Measurements from ENCODE around the gene ELOVL1.
A peak's percentile ranks its signal among the peaks of the same experiment; 100 is the strongest.
"Not testable (repeated sequence)": the region's sequence is repeated elsewhere in the genome, so short reads cannot be mapped to it uniquely, and the experiment has no call there.

The ELOVL1 gene

GRCh38 chr1:43379476-43379875 lies 11.7 kb upstream of the ELOVL1 start:
- DNase-seq = no peak

GRCh38 chr1:43377831-43378230 lies 10.0 kb upstream of the ELOVL1 start:
- no peak for DNase-seq

DNA sequence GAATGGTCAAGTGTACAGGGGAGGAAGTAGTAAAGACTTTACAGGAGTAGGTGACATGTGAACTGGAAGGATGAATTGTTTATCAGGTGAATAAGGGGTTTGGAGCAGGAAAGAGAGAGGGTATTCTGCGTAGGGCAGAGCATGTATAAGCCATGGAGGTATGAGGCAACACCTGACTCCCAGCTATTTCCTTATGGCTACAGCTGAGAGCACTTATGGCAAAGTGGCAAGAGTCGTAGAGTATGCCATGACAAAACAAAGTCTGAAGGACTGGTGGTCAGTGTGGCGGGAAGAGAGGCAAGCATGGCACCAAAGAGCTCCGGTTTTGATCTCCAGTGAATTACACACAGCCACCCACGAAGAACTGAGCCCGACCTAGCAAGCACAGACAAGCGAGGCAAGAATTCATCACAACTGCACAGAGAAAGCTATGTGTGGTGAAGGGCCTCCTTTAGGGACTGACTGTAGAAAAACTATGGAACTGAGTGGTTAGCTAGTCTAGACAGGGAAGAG lies 9.0 kb upstream of the ELOVL1 start:
- DNase-seq = no peak

DNA sequence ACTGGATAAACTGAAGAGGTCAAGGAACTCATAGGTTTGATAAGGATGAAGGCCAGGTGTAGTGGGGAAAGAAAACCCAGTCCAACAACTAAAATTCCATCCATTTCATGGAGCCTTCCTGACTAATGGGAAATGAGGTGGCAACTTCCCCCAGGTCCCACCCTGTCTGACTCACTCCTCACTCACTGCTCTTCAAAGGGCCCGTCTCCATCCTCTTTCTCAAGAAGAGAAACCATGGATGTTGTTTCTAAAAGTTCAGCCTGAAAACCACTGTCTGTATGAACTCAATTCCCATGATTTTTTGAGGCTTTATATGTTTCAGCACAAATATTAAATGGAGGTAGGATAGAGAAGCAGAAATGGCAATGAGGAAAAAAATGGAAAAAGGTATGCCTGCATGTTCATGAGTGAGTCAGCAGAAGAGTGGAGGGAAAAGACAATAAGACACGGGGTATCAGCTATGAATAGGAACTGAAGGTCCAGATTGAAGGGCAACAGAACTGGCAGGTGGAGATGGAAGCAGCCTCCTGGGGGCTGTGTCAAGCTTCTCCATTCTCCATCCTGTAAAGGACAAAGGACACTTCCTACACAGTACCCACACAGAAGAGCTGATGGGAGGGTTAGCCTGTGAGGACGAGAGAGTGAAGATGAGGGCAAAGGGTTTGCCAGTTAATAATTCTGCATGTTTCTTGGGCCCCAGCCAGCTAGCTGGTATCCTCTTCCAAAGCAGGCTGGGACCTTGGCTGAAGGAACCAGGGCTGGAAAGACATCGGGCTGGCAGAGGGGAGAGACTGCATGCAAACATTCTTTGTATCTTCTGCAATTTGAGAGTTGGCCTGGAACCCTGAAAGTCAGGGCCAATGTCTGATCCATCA lies 5.5 kb upstream of the ELOVL1 start:
- DNase-seq = no peak

DNA sequence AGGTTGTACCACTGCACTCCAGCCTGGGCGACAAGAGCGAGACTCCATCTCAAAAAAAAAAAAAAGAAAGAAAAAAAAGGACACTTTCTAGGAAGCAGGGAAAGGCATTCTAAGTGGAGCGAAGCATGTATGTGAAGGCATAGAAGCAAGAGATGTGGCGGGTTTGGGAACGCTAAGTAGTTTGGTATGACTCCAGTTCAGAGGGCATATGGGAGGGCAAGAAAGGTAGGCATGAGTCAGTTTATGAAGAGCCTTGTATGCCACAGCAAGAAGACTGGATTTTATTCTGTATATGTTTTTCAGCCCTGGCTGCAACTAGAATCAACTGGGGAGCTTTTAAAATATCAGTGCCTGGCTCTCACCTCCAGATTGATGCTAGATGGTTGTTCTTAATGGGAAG lies 4.4 kb upstream of the ELOVL1 start:
- DNase-seq = no peak

DNA sequence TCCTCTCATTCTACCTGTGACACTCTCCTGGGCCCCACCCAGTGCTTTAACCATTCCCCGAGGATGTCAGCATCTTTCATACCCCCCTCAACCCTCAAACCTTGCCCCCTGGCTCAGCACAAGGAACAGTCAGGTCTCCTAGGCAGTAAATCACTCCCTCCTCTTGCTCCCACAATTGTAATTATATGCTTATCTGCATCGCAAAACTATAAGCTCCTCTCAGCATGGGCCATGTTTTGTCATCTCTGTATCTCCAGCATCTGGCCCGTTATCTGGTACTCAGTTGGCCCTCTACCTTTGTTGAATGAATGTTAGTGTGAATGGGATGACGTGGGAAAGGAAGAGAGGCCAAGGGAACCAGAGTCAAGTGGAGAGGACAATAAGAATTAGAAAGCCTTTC lies 2.8 kb upstream of the ELOVL1 start:
- DNase-seq = no peak

- not testable (repeated sequence) for DNase-seq
Observed at GRCh38 chr1:43369779-43370178, 2.0 kb upstream of the ELOVL1 start.

DNA sequence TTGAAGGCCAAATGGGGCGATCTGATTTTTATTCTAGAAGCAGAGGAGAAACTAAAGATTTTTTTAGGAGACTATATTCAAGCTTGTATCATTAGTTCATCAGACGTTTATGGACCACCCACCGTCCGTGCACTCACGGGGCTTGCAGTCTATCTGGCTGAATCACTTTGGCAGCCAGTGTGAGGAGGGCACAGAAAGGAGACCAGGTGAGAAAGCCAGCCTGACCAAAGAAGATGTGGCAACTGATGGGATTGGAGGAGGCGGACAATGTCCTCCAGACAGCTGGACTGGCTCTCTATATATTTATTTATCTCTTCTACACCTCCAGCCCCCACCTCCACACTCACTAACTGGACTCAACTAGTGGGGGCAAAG lies 822 bp upstream of the ELOVL1 start:
- no peak for DNase-seq

- DNase-seq = peak; percentile 82
Observed at GRCh38 chr1:43367026-43367903, 546 bp downstream of the ELOVL1 start.

DNA sequence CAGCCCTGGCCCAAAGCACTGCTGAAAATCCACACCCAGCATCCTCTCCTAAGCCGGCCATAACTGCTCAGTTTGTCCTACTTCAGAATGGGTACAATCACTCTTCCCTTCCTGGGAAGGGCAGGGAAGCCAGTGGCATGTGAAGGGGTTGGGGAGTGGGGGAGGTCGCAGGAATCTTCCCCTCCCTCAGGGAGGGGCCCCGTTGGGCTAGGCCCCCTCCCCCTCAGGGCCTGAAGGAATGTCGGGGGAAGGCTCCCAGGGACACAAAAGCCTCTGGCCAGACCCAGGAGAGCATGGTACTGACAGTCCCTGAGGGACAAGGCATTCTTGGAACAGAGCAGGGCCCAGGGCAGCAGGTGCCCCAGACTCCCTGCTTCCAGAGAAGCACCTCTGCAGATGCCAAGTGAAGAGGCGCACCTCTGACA lies 1.2 kb downstream of the ELOVL1 start:
- DNase-seq = peak; percentile 64

- no peak for DNase-seq
Observed at GRCh38 chr1:43366179-43366578, 1.6 kb downstream of the ELOVL1 start.

DNA sequence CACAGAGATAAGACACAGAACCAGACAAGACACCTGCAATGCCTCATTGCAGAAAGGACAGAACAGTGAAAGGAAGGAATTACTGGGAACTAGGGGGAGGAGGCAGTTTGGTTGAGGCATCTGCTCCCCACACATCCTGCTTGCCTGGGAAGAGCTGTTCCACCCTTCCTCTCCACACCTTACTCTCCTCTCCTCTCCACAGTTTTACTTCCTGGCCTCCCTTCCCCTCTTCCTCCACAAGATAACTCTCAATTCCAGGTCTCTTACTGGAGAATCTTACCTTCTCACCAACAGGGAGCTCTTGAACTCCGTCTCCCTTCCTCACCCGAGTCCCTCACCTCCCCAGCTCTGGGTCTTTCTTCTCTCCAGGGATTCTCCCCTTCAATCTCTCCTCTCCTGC lies 2.1 kb downstream of the ELOVL1 start:
- DNase-seq = no peak

- no peak for DNase-seq
Observed at GRCh38 chr1:43363935-43364525, 3.8 kb downstream of the ELOVL1 start.

- no peak for DNase-seq
Observed at GRCh38 chr1:43363283-43363934, 4.4 kb downstream of the ELOVL1 start.

- DNase-seq = no peak
Observed at GRCh38 chr1:43360616-43361015, 7.2 kb downstream of the ELOVL1 start.

GRCh38 chr1:43359696-43360095 lies 8.1 kb downstream of the ELOVL1 start:
- no peak for DNase-seq

- DNase-seq = peak; percentile 99
Observed at GRCh38 chr1:43358746-43359693, 8.8 kb downstream of the ELOVL1 start, which contains the start of gene CDC20. TSS of gene CDC20 (plus strand) at chr1:43358981. CDS start at chr1:43359216, 235 bp downstream.

DNA sequence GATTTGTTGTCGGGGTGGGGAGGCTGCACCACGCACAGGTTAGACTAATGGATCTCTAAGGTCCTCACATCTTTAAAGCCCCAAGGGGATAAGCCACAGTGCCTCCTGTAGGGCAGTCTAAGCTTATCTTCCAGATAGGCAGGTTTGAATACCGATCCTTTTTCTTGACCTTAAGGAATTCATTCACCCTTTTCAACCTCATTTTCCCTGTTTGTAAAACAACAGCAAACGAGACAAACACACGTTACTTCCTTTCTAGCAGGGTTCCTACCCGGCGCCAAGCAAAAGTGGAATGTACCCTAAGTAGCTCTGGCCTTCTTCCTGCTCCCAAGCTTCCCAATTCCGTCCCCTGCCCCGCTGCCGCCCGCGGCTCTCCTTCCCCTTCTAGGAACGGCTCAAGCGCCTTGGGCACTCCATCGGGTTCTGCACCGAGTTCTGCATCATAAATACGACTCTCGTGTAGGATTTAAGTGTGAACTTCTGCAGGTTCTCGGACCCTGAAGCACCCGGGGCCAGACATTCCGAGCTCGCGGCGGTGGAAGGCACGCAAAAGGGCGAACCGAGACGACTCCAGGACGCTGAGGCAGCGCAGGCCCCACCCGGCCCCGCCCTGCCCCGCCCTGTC lies 9.6 kb downstream of the ELOVL1 start:
- no peak for DNase-seq

DNA sequence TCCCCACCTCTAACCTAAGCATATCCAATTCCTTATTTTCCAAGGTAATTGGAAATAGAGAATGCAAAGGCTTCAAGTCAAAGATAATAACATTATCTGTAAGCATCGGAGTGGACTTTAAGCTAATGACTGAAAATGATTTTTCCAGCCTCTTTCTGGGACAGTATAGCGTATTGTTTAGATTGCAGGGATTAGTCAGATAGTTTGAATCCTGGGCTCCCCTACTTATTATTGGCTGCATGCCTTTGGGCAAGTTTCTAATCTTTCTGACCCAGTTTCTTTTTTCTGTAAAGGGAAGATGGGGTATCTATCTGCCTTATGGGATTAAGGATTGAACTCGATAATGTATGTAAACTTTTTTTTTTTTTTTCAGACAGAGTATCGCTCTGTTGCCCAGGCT lies 10.6 kb downstream of the ELOVL1 start:
- no peak for DNase-seq

GRCh38 chr1:43354936-43355335 lies 12.9 kb downstream of the ELOVL1 start:
- DNase-seq = no peak

DNA sequence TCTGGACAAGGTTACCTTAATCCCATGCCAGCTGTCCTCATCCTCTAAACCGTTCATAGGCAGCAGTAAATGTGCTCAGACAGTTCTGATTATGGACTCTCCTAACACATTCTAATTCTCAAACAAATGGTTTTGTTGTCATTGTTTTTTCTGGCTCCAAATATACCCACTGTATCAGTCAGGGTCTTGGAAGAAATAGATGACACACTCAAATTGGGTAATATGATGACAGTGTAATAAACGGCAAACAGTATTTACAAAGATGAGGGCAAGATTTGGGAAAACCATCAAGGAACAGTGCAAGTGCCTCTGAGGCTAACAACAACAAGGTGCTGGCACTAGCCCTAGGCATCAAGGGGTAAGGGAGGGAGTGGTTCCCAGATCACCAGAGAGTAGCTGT lies 13.3 kb downstream of the ELOVL1 start:
- DNase-seq = no peak

All from activated CD8-positive, alpha-beta memory T cell treated with anti-CD3 and anti-CD28 coated beads for 24 hours (primary cell).